Epithelial cell of proximal tubule (primary cell): ENCODE results near the gene EFNA4. TPM values are rescaled to one million over a fixed set of nuclear protein-coding genes. Genes with fewer than 3 reads are reported as not detected.

ENCODE experiments used
- DNase-seq: peaks from one replicate; pipeline ENCODE4 v3.0.0-alpha.2; 2011; ENCODE audit warnings: low read depth
- H3K4me3 ChIP-seq: 2 replicates; pipeline ENCODE4 v1.5.1; 2011; ENCODE audit warnings: low read depth, mild to moderate bottlenecking, low read length
- CTCF ChIP-seq: conservative IDR thresholded peaks from 2 replicates; pipeline ENCODE4 v1.5.1; 2012; ENCODE audit warnings: low read depth, mild to moderate bottlenecking, low read length
- total RNA-seq: library from RNA; depleted of rRNA; stranded (reverse); fragments of >200 nt; gene quantifications from 2 replicates; pipeline ENCODE4 v1.2.3, GENCODE V29; 2015

EFNA4 gene
- total RNA-seq, 1 donor from 2014 or later, result 10.8 TPM

- DNase-seq, result no peak
- no peak for TF ChIP-seq CTCF
Measured at GRCh38 chr1:155026154-155026553, 37.4 kb upstream of the EFNA4 start.

GRCh38 chr1:155026588-155026987 is 37.0 kb upstream of the EFNA4 start:
- DNase-seq, result no peak
- no peak overlapping the region for H3K4me3 ChIP-seq
- no peak for TF ChIP-seq CTCF

More at GRCh38 chr1:155026154-155026553, 37.4 kb upstream of the EFNA4 start:
- H3K4me3 ChIP-seq, result no peak overlapping the region

GRCh38 chr1:155029513-155030242 is 33.9 kb upstream of the EFNA4 start:
- H3K4me3 ChIP-seq, result no peak overlapping the region
- no peak for DNase-seq
- TF ChIP-seq CTCF, result no peak

GRCh38 chr1:155030243-155030795 is 33.2 kb upstream of the EFNA4 start:
- no peak for TF ChIP-seq CTCF
- no peak for DNase-seq
- no peak overlapping the region for H3K4me3 ChIP-seq

- TF ChIP-seq CTCF, result no peak
- no peak overlapping the region for H3K4me3 ChIP-seq
- no peak for DNase-seq
Measured at GRCh38 chr1:155030899-155031298, 32.6 kb upstream of the EFNA4 start.

- H3K4me3 ChIP-seq, result no peak overlapping the region
- no peak for TF ChIP-seq CTCF
- DNase-seq, result no peak
Measured at GRCh38 chr1:155032886-155033285, 30.7 kb upstream of the EFNA4 start.

GRCh38 chr1:155033524-155033923 is 30.0 kb upstream of the EFNA4 start, which contains the start of the genes DCST1 and DCST2:
Gene DCST1 (plus strand): TSS chr1:155033824. CDS start chr1:155034037, 213 bp downstream.
Gene DCST2 (minus strand): TSS chr1:155033781. CDS start chr1:155033701, 80 bp downstream.
- no peak within 1 kb of the TSS for H3K4me3 ChIP-seq
- no peak for TF ChIP-seq CTCF
- no peak for DNase-seq
